SK-N-SH (cell line): ENCODE measurements around the gene SH2D3A. TPM values are rescaled to one million over a fixed set of nuclear protein-coding genes. Genes with fewer than 3 reads are reported as not detected.

ENCODE experiments used
- CTCF ChIA-PET: fragments of 300-600, 350-600 bp; formaldehyde crosslinking; extraction: SDS; loops from one replicate; lab custom pipeline; 2021; lab: Yijun Ruan, JAX
- POLR2A ChIA-PET: fragments of 350-600 bp; sonication (Branson Sonifier 250); formaldehyde crosslinking; extraction: SDS; loops from one replicate; lab custom pipeline; 2020; ENCODE audit warnings: antibody characterized with exemption, inconsistent platforms; lab: Yijun Ruan, JAX
- DNase-seq: peaks from one replicate; pipeline ENCODE4 v3.0.0; 2012
- H2AFZ ChIP-seq: fragments of 200-600 bp; sonication (generic); 2 replicates; pipeline ENCODE4 v1.8.1; 2016; ENCODE audit warnings: antibody characterized with exemption, mild to moderate bottlenecking, low read depth
- H3F3A ChIP-seq: fragments of 200-600 bp; sonication (generic); replicated peaks from 2 replicates; pipeline ENCODE3; 2016; ENCODE audit warnings: antibody characterized with exemption, mild to moderate bottlenecking; ENCODE audit not compliant: insufficient read depth
- H3K27ac ChIP-seq, 2 experiments: fragments of 200-500 bp in 1 of 2; fragments of 200-600 bp in 1 of 2; sonication (Bioruptor generic) in 1 of 2; sonication (generic), shearing (Covaris generic) in 1 of 2; 2 replicates each; pipeline versions ENCODE4 v1.5.1 to v1.6.1; 2014 to 2016; ENCODE audit warnings: low read depth in 2 of 2, inconsistent platforms in 1 of 2, low read length in 1 of 2, mild to moderate bottlenecking in 1 of 2, mixed read lengths in 1 of 2
- H3K27me3 ChIP-seq: fragments of 200-600 bp; sonication (generic), shearing (Covaris generic); 2 replicates; pipeline ENCODE4 v1.6.1; 2016; ENCODE audit warnings: mixed run types; ENCODE audit not compliant: insufficient read depth
- H3K36me3 ChIP-seq, 2 experiments: fragments of 200-500 bp in 1 of 2; fragments of 200-600 bp in 1 of 2; sonication (Bioruptor generic) in 1 of 2; sonication (generic) in 1 of 2; replicated peaks in 1 of 2; 2 replicates each; pipeline versions ENCODE3 to v1.5.1; 2014 to 2016; ENCODE audit warnings: low read length in 1 of 2, mild to moderate bottlenecking in 1 of 2; ENCODE audit not compliant: insufficient read depth in 2 of 2, control insufficient read depth in 1 of 2
- H3K4me1 ChIP-seq, 2 experiments: fragments of 200-500 bp in 1 of 2; fragments of 200-600 bp in 1 of 2; sonication (Bioruptor generic) in 1 of 2; sonication (generic), shearing (Covaris generic) in 1 of 2; 2 replicates each; pipeline versions ENCODE4 v1.5.1 to v1.6.1; 2014 to 2016; ENCODE audit warnings: low read depth in 1 of 2, low read length in 1 of 2, mixed run types in 1 of 2; ENCODE audit not compliant: insufficient read depth in 2 of 2, control insufficient read depth in 1 of 2
- H3K4me2 ChIP-seq: fragments of 200-600 bp; sonication (generic), shearing (Covaris generic); 2 replicates; pipeline ENCODE4 v1.6.1; 2017; ENCODE audit warnings: mixed run types
- H3K4me3 ChIP-seq, 2 experiments: fragments of 200-500 bp in 1 of 2; fragments of 200-600 bp in 1 of 2; sonication (Bioruptor generic) in 1 of 2; sonication (generic), shearing (Covaris generic) in 1 of 2; 2 replicates each; pipeline versions ENCODE4 v1.5.1 to v1.8.1; 2014 to 2016; ENCODE audit warnings: low read depth in 2 of 2, inconsistent platforms in 1 of 2, low read length in 1 of 2, mild to moderate bottlenecking in 1 of 2, mixed read lengths in 1 of 2, moderate library complexity in 1 of 2
- H3K79me2 ChIP-seq: fragments of 200-600 bp; sonication (generic); 2 replicates; pipeline ENCODE4 v1.8.1; 2017; ENCODE audit warnings: mild to moderate bottlenecking; ENCODE audit not compliant: insufficient read depth
- H3K9ac ChIP-seq: fragments of 200-600 bp; sonication (generic); 2 replicates; pipeline ENCODE4 v1.6.1; 2017; ENCODE audit warnings: mixed run types
- H3K9me2 ChIP-seq: fragments of 200-600 bp; sonication (generic); 2 replicates; pipeline ENCODE4 v1.6.1; 2017; ENCODE audit warnings: mixed run types
- H3K9me3 ChIP-seq: fragments of 200-600 bp; sonication (generic); 2 replicates; pipeline ENCODE4 v1.6.1; 2017; ENCODE audit warnings: mixed run types, mild to moderate bottlenecking, moderate library complexity
- H4K20me1 ChIP-seq: fragments of 200-600 bp; sonication (generic); 2 replicates; pipeline ENCODE4 v1.6.1; 2017; ENCODE audit warnings: mild to moderate bottlenecking, mixed run types; ENCODE audit not compliant: insufficient read depth
- CTCF ChIP-seq: fragments of 200-600 bp; sonication (generic); IDR thresholded peaks from 2 replicates; pipeline ENCODE4 v1.6.1; 2017; ENCODE audit warnings: antibody characterized with exemption, mild to moderate bottlenecking, moderate library complexity
- ELF1 ChIP-seq: IDR thresholded peaks from 2 replicates; pipeline ENCODE4 v1.4.0; 2012
- EP300 ChIP-seq, 2 experiments: IDR thresholded peaks; 2 replicates each; pipeline versions ENCODE4 v1.4.0 to v1.6.1; 2012; ENCODE audit warnings: borderline replicate concordance in 1 of 2, low read depth in 1 of 2, low read length in 1 of 2
- FOSL2 ChIP-seq: IDR thresholded peaks from 2 replicates; pipeline ENCODE4 v1.4.0; 2012; ENCODE audit warnings: low read depth, mild to moderate bottlenecking, moderate library complexity, borderline replicate concordance
- FOXM1 ChIP-seq: IDR thresholded peaks from 2 replicates; pipeline ENCODE4 v1.4.0; 2012; ENCODE audit warnings: low read depth, mild to moderate bottlenecking
- GABPA ChIP-seq: IDR thresholded peaks from 2 replicates; pipeline ENCODE4 v1.4.0; 2012; ENCODE audit warnings: low read depth, mild to moderate bottlenecking
- IRF3 ChIP-seq: fragments of 150-350 bp; IDR thresholded peaks from 2 replicates; pipeline ENCODE4 v1.6.1; 2016; ENCODE audit warnings: mild to moderate bottlenecking, low read depth, low read length
- MEF2A ChIP-seq: IDR thresholded peaks from 2 replicates; pipeline ENCODE4 v1.4.0; 2012; ENCODE audit warnings: low read depth, borderline replicate concordance
- PBX3 ChIP-seq: IDR thresholded peaks from 2 replicates; pipeline ENCODE4; 2012
- POLR2AphosphoS5 ChIP-seq: IDR thresholded peaks from 2 replicates; pipeline ENCODE4 v1.6.1; 2012; ENCODE audit warnings: low read depth, low read length
- RAD21 ChIP-seq: IDR thresholded peaks from 2 replicates; pipeline ENCODE4 v1.6.1; 2012; ENCODE audit warnings: mild to moderate bottlenecking, low read length
- RCOR1 ChIP-seq: fragments of 150-350 bp; IDR thresholded peaks from 2 replicates; pipeline ENCODE4 v1.6.1; 2017; ENCODE audit warnings: antibody characterized with exemption, low read length
- RFX5 ChIP-seq: IDR thresholded peaks from 2 replicates; pipeline ENCODE4 v1.6.1; 2012; ENCODE audit warnings: mild to moderate bottlenecking, improper control_type of control experiment, low read length
- SMC3 ChIP-seq: IDR thresholded peaks from 2 replicates; pipeline ENCODE4 v1.6.1; 2012; ENCODE audit warnings: low read depth, low read length, improper control_type of control experiment
- TAF1 ChIP-seq: IDR thresholded peaks from 2 replicates; pipeline ENCODE4 v1.6.1; 2012; ENCODE audit warnings: low read depth, mild to moderate bottlenecking, low read length, moderate library complexity, borderline replicate concordance
- TCF12 ChIP-seq: IDR thresholded peaks from 2 replicates; pipeline ENCODE4 v1.4.0; 2012
- TEAD4 ChIP-seq: IDR thresholded peaks from 2 replicates; pipeline ENCODE4 v1.4.0; 2012; ENCODE audit warnings: mild to moderate bottlenecking, borderline replicate concordance; ENCODE audit not compliant: insufficient read depth
- USF1 ChIP-seq: IDR thresholded peaks from 2 replicates; pipeline ENCODE4 v1.4.0; 2012; ENCODE audit warnings: low read depth, borderline replicate concordance
- YY1 ChIP-seq: IDR thresholded peaks from 2 replicates; pipeline ENCODE4 v1.4.0; 2012; ENCODE audit warnings: low read depth, mild to moderate bottlenecking
- ZBTB33 ChIP-seq: IDR thresholded peaks from 2 replicates; pipeline ENCODE4 v1.4.0; 2012; ENCODE audit warnings: low read depth, borderline replicate concordance
- WGBS: methylation state at CpG from one replicate; pipeline ENCODE4 v1.1.6; 2017; ENCODE audit warnings: low lambda C conversion rate; 5-methylcytosine and 5-hydroxymethylcytosine counted together
- polyA plus RNA-seq, 3 experiments: library from polyadenylated mRNA; depleted of rRNA; stranded (reverse); fragments of >200 nt; gene quantifications; 2 replicates each; pipeline ENCODE4 v1.2.3, GENCODE V29; 2012

The SH2D3A gene
- polyA plus RNA-seq, 1 of the 3 experiments (the other 2 are of a cell fraction), result 0.35 TPM

- Histone ChIP-seq H3K36me3 (no peaks in the 10 kb centered on the region), H3K9me2 (no peaks in the 10 kb centered on the region), H3K9ac (no peak overlapping the region), H3K4me3 (no peak overlapping the region), H3K9me3 (no peaks in the 10 kb centered on the region), H2AFZ (no peak overlapping the region), H4K20me1 (no peaks in the 10 kb centered on the region), H3K4me1 (peaks cover 0 to under 1% of the 10 kb centered on the region in 2 experiments; a peak in 1 of 4 replicates), H3K27ac (no peak overlapping the region), H3F3A (no peaks in the 10 kb centered on the region), H3K4me2 (no peak overlapping the region), H3K79me2 (no peaks in the 10 kb centered on the region), H3K27me3 (peaks cover 18% of the 10 kb centered on the region; the same call in 1 of the 2 replicates)
- DNase-seq, result no peak
- CTCF ChIA-PET, result no interaction called here
- POLR2A ChIA-PET, result no interaction called here
- TF ChIP-seq GABPA (no peak), IRF3 (no peak), CTCF (no peak), EP300 (IDR thresholded peaks at IDR 0.05; ENCODE audit: borderline replicate concordance in 1 of 2, low read depth in 1 of 2, low read length in 1 of 2) (no peak), TEAD4 (no peak), TAF1 (no peak), USF1 (no peak), RFX5 (no peak), ZBTB33 (no peak)
- 22% methylated on average over 4 of the region's 4 CpGs for WGBS
Measured at GRCh38 chr19:6796278-6796677, 29.0 kb upstream of the SH2D3A start.

GRCh38 chr19:6794686-6795431 is 27.6 kb upstream of the SH2D3A start:
- WGBS, result 32% methylated on average over 13 of the region's 13 CpGs
- Histone ChIP-seq H2AFZ (no peak overlapping the region), H3K4me3 (no peak overlapping the region), H4K20me1 (no peaks in the 10 kb centered on the region), H3K9ac (no peak overlapping the region), H3K4me2 (no peak overlapping the region), H3K36me3 (no peaks in the 10 kb centered on the region), H3K27me3 (peaks cover 17% of the 10 kb centered on the region; the same call in 1 of the 2 replicates), H3K4me1 (no peaks in the 10 kb centered on the region), H3K9me3 (no peaks in the 10 kb centered on the region), H3K9me2 (no peaks in the 10 kb centered on the region), H3K27ac (no peak overlapping the region), H3F3A (no peaks in the 10 kb centered on the region), H3K79me2 (no peaks in the 10 kb centered on the region)
- no peak for DNase-seq
- CTCF ChIA-PET, result interaction anchor here (0.5 kb wide), 1 partner anchor 54 kb away, joined by 3 read pairs; no protein-coding TSS in a partner anchor
- POLR2A ChIA-PET, result no interaction called here
- TF ChIP-seq POLR2AphosphoS5 (no peak), TAF1 (no peak), RFX5 (no peak), FOSL2 (no peak), TCF12 (no peak), ELF1 (no peak), RCOR1 (no peak), YY1 (no peak), RAD21 (no peak), MEF2A (no peak), FOXM1 (no peak), SMC3 (no peak), GABPA (no peak), PBX3 (no peak), EP300 (IDR thresholded peaks at IDR 0.05; ENCODE audit: borderline replicate concordance in 1 of 2, low read depth in 1 of 2, low read length in 1 of 2) (no peak)
